K562 (cell line): ENCODE results near the gene NFIC. TPM values are rescaled to one million over a fixed set of nuclear protein-coding genes. Genes with fewer than 3 reads are reported as not detected.

Experiments used
- ATAC-seq: fragments of 200-7000 bp; cut with Tn5 transposase; 3 replicates; pipeline ENCODE4 v1.9.1; 2020; ENCODE audit warnings: moderate library complexity
- BruUV-seq: library from RNA; stranded (reverse); fragments of 400-500 nt; replicated peaks from 2 replicates; lab custom pipeline; 2021; lab: Mats Ljungman, UMichigan
- CTCF ChIA-PET: fragments of 300-600 bp; formaldehyde crosslinking; extraction: SDS; loops from one replicate; lab custom pipeline; 2021; ENCODE audit warnings: low intra/inter-chr PET ratio; lab: Yijun Ruan, JAX
- POLR2A ChIA-PET: fragments of 300-600, 350-650 bp; sonication (Branson Sonifier 250); formaldehyde crosslinking; extraction: SDS; loops from one replicate; lab custom pipeline; 2021; ENCODE audit warnings: antibody characterized with exemption, inconsistent platforms; lab: Yijun Ruan, JAX
- DNase-seq, 4 experiments: peaks; one replicate each; pipeline versions ENCODE4 v3.0.0 to v3.0.0-alpha.2; 2011 to 2018; ENCODE audit warnings: low spot score in 3 of 4, mixed read lengths in 3 of 4; ENCODE audit errors: extremely low read depth in 1 of 4
- FAIRE-seq: peaks from 2 replicates; lab custom pipeline; 2011; peaks lifted over from hg19 to GRCh38; lab: Jason Lieb, UNC
- H2AFZ ChIP-seq: 2 replicates; pipeline ENCODE4 v1.6.0; 2011; ENCODE audit warnings: low read depth, low read length, control low read depth, inconsistent platforms
- H3K27ac ChIP-seq: fragments of 200-600 bp; 3 replicates; pipeline ENCODE4 v1.8.0; 2011; ENCODE audit warnings: low read depth, mild to moderate bottlenecking, control low read depth, inconsistent platforms, low read length, moderate library complexity, mixed read lengths; ENCODE audit errors: extremely low read depth
- H3K27me3 ChIP-seq, 2 experiments: fragments of 300-600 bp in 1 of 2; 2 replicates in 1 of 2; 3 replicates in 1 of 2; pipeline versions ENCODE4 v1.6.0 to v1.8.0; 2011; ENCODE audit warnings: inconsistent platforms in 2 of 2, low read length in 2 of 2, mild to moderate bottlenecking in 1 of 2, mixed read lengths in 1 of 2, moderate library complexity in 1 of 2; ENCODE audit not compliant: control insufficient read depth in 2 of 2, insufficient read depth in 2 of 2
- H3K36me3 ChIP-seq: fragments of 300-600 bp; 3 replicates; pipeline ENCODE4 v1.8.0; 2011; ENCODE audit warnings: mild to moderate bottlenecking, low read length, inconsistent platforms; ENCODE audit not compliant: control insufficient read depth, insufficient read depth
- H3K4me1 ChIP-seq, 2 experiments: fragments of 200-600 bp in 1 of 2; replicated peaks in 1 of 2; 2 replicates in 1 of 2; 3 replicates in 1 of 2; pipeline versions ENCODE4 v1.5.1 to v1.8.0; 2011; ENCODE audit warnings: inconsistent platforms in 2 of 2, low read length in 2 of 2, mild to moderate bottlenecking in 1 of 2, mixed read lengths in 1 of 2, moderate library complexity in 1 of 2; ENCODE audit not compliant: control insufficient read depth in 2 of 2, insufficient read depth in 2 of 2
- H3K4me2 ChIP-seq: 2 replicates; pipeline ENCODE4 v1.6.1; 2011; ENCODE audit warnings: low read length, control low read depth, inconsistent platforms, mixed read lengths; ENCODE audit not compliant: insufficient read depth
- H3K4me3 ChIP-seq: fragments of 200-600 bp; sonication (generic), shearing (Covaris generic); 2 replicates; pipeline ENCODE4 v1.5.1; 2016; ENCODE audit warnings: control low read depth, inconsistent platforms
- H3K79me2 ChIP-seq: fragments of 200-600 bp; 3 replicates; pipeline ENCODE4 v1.8.0; 2011; ENCODE audit warnings: low read length, inconsistent platforms; ENCODE audit not compliant: control insufficient read depth, insufficient read depth
- H3K9ac ChIP-seq, 2 experiments: 2 replicates each; pipeline versions ENCODE4 v1.6.0 to v1.6.1; 2011; ENCODE audit warnings: low read depth in 2 of 2, low read length in 2 of 2, control low read depth in 1 of 2, inconsistent platforms in 1 of 2, mild to moderate bottlenecking in 1 of 2, mixed read lengths in 1 of 2; ENCODE audit not compliant: insufficient read depth in 1 of 2
- H3K9me1 ChIP-seq: one replicate; pipeline ENCODE4 v1.6.0; 2011; ENCODE audit warnings: inconsistent platforms, mild to moderate bottlenecking, low read length, moderate library complexity; ENCODE audit not compliant: control insufficient read depth, insufficient read depth
- H3K9me3 ChIP-seq: replicated peaks from 2 replicates; pipeline ENCODE4 v1.5.1; 2011; ENCODE audit warnings: low read depth, low read length, inconsistent platforms; ENCODE audit not compliant: control insufficient read depth, insufficient read depth
- H4K20me1 ChIP-seq: replicated peaks from 2 replicates; pipeline ENCODE4 v1.6.1; 2011; ENCODE audit warnings: low read length, inconsistent platforms, mixed read lengths; ENCODE audit not compliant: control insufficient read depth, insufficient read depth
- CTBP1 ChIP-seq: fragments of 450-650 bp; IDR thresholded peaks from 2 replicates; pipeline ENCODE4 v1.6.1; 2016; ENCODE audit warnings: borderline replicate concordance
- E2F6 ChIP-seq, 2 experiments: IDR thresholded peaks; 2 replicates each; pipeline ENCODE4 v1.6.1; 2011; ENCODE audit warnings: borderline replicate concordance in 1 of 2, control low read depth in 1 of 2, low read depth in 1 of 2, low read length in 1 of 2, mild to moderate bottlenecking in 1 of 2, mixed read lengths in 1 of 2, moderate library complexity in 1 of 2; ENCODE audit not compliant: insufficient read depth in 1 of 2, insufficient read length in 1 of 2, poor library complexity in 1 of 2, severe bottlenecking in 1 of 2; ENCODE audit errors: extremely low read depth in 1 of 2
- ETV1 ChIP-seq: fragments of 450-650 bp; conservative IDR thresholded peaks from 2 replicates; pipeline ENCODE4 v1.6.1; 2016; ENCODE audit warnings: missing genetic modification characterization, control low read depth, low read depth, missing compliant biosample characterization
- FUS ChIP-seq: fragments of 200-400 bp; formaldehyde crosslinking; optimal IDR thresholded peaks from 2 replicates; pipeline ENCODE3; 2017; ENCODE audit warnings: low read depth, low read length
- HMGN3 ChIP-seq: IDR thresholded peaks from 2 replicates; pipeline ENCODE4 v1.6.1; 2011; ENCODE audit warnings: borderline replicate concordance, low read depth, mild to moderate bottlenecking, mixed read lengths, low read length; ENCODE audit not compliant: insufficient read length; ENCODE audit errors: extremely low read depth
- L3MBTL2 ChIP-seq: fragments of 450-650 bp; IDR thresholded peaks from 2 replicates; pipeline ENCODE4 v1.6.1; 2016; ENCODE audit warnings: mild to moderate bottlenecking, moderate library complexity
- MAX ChIP-seq: sonication (generic); formaldehyde crosslinking; IDR thresholded peaks from 2 replicates; pipeline ENCODE4 v1.9.0; 2022; ENCODE audit warnings: mild to moderate bottlenecking, missing genetic modification reagents
- MBD1 ChIP-seq: fragments of 250-450 bp; sonication (Bioruptor Pico); IDR thresholded peaks from 2 replicates; pipeline ENCODE4 v1.8.0; 2022; ENCODE audit warnings: inconsistent platforms
- SPI1 ChIP-seq: IDR thresholded peaks from 2 replicates; pipeline ENCODE4 v1.6.1; 2011; ENCODE audit warnings: low read depth, low read length, control low read depth, borderline replicate concordance
- TFAP4 ChIP-seq: sonication (generic); formaldehyde crosslinking; IDR thresholded peaks from 2 replicates; pipeline ENCODE4 v1.8.0; 2022; ENCODE audit warnings: missing genetic modification reagents, mild to moderate bottlenecking, moderate library complexity, borderline replicate concordance
- USF1 ChIP-seq: sonication (generic); formaldehyde crosslinking; IDR thresholded peaks from 2 replicates; pipeline ENCODE4 v1.9.0; 2022; ENCODE audit warnings: mild to moderate bottlenecking, missing genetic modification reagents
- ZBTB7A ChIP-seq: IDR thresholded peaks from 2 replicates; pipeline ENCODE4 v1.6.1; 2011; ENCODE audit warnings: low read depth, mild to moderate bottlenecking, low read length, moderate library complexity, borderline replicate concordance; ENCODE audit not compliant: control insufficient read depth
- ZNF408 ChIP-seq: fragments of 250-450 bp; sonication (Bioruptor Pico); IDR thresholded peaks from 2 replicates; pipeline ENCODE4 v1.4.0; 2020; ENCODE audit warnings: low read depth, mild to moderate bottlenecking, moderate library complexity
- WGBS: fragments of 100-300 bp; shearing (Covaris generic); methylation state at CpG from one replicate; pipeline ENCODE4 v1.1.6; 2016; ENCODE audit warnings: low coverage, mixed read lengths; ENCODE audit not compliant: insufficient coverage; ENCODE audit errors: missing lambda C conversion rate; 5-methylcytosine and 5-hydroxymethylcytosine counted together
- in situ Hi-C: fragments of 300-500 bp; cut with MboI; formaldehyde crosslinking; loops from 4 replicates; pipeline ENCODE4 v1.15.0; 2018; ENCODE audit warnings: inconsistent platforms, mixed read lengths
- intact Hi-C: fragments of 100-400 bp; cut with micrococcal nuclease; formaldehyde crosslinking; loops from 2 replicates; pipeline ENCODE4 v1.14.2; 2022
- polyA plus RNA-seq, 8 experiments: library from polyadenylated mRNA; depleted of rRNA in 4 of 8; stranded (reverse) in 5 of 8; unstranded in 3 of 8; fragments of >200 nt; fragmentation: Nextera tagmentation in 2 of 8; fragmentation: Illumina TruSeq in 1 of 8; extraction: Ambion mirVana in 2 of 8; extraction: Trizol in 1 of 8; gene quantifications; 2 replicates each; pipeline versions ENCODE4 v1.2.1 to v1.2.3, GENCODE V29; 2011 to 2014; ENCODE audit warnings: inconsistent platforms in 1 of 8, missing spikeins in 1 of 8
- total RNA-seq, 7 experiments: library from RNA; depleted of rRNA in 6 of 7; stranded (reverse); fragments of >200 nt in 6 of 7; fragmentation: Illumina TruSeq in 2 of 7; extraction: Trizol in 2 of 7; gene quantifications; 2 replicates each; pipeline versions ENCODE4 v1.2.1 to v1.2.3, GENCODE V29; 2011 to 2021; ENCODE audit warnings: low replicate concordance in 1 of 7

NFIC gene
- total and polyA plus RNA-seq, 9 of the 15 experiments (the other 6 are each of a cell fraction or from before 2014, with no cell fraction given), result 0.71 to 62.1 (median 6.9) TPM

- peaks cover 11 to 45% of the 10 kb centered on the region in 2 experiments for H3K4me1 ChIP-seq
- peak overlapping the region in 1 of 2 experiments; percentile 67; a peak in 1 of 4 replicates for H3K9ac ChIP-seq
- FAIRE-seq (no peak), ATAC-seq (no peak), DNase-seq (peak; percentile 24 to 43 (median 36))
- no peak overlapping the region for H3K4me3 ChIP-seq
- H3K4me2 ChIP-seq, result 0 out of 2 replicates have a peak overlapping the region, but pooled peaks have one; percentile 17
- intact Hi-C loops (no loop called here), in situ Hi-C loops (no loop called here)
- H3K36me3 ChIP-seq, result no peaks in the 10 kb centered on the region
- no peak overlapping the region for H3K27ac ChIP-seq
- ChIA-PET CTCF (no interaction called here), POLR2A (no interaction called here)
- peaks cover 21 to 27% of the 10 kb centered on the region in 2 experiments; a peak in 4 of 5 replicates for H3K27me3 ChIP-seq
- BruUV-seq, result no TSS peak
- peak; percentile 34; the same call in 1 of the 2 replicates for TF ChIP-seq TFAP4 (CRISPR knock-in tag)
- TF ChIP-seq ZBTB7A, result 0 out of 2 replicates have a peak, but pooled peaks have one; percentile 35
- no peak for TF ChIP-seq MBD1 (CRISPR knock-in tag)
- peak; percentile 13 for TF ChIP-seq HMGN3
- no peak for TF ChIP-seq CTBP1
- peak; percentile 25; the same call in 1 of the 2 replicates for TF ChIP-seq USF1 (CRISPR knock-in tag)
- TF ChIP-seq SPI1, result peak; percentile 59; the same call in 1 of the 2 replicates
- peak; percentile 52 for TF ChIP-seq MAX (CRISPR knock-in tag)
- TF ChIP-seq FUS, result no peak
- TF ChIP-seq ETV1 (tag), result peak; percentile 33; the same call in 1 of the 2 replicates
- peak; percentile 20; the same call in 1 of the 2 replicates for TF ChIP-seq L3MBTL2
- TF ChIP-seq ZNF408, result no peak
- peak in 1 of 2 experiments; percentile 61 for TF ChIP-seq E2F6 (IDR thresholded peaks at IDR 0.05; ENCODE audit: borderline replicate concordance in 1 of 2, extremely low read depth in 1 of 2, insufficient read depth in 1 of 2, insufficient read length in 1 of 2, low read depth in 1 of 2, low read length in 1 of 2, poor library complexity in 1 of 2, severe bottlenecking in 1 of 2)
- H3K9me3 ChIP-seq, result no peaks in the 10 kb centered on the region
- no peaks in the 10 kb centered on the region for H3K9me1 ChIP-seq
- no peak overlapping the region for H2AFZ ChIP-seq
- WGBS, result 26% methylated on average over 31 of the region's 38 CpGs
- no peaks in the 10 kb centered on the region for H3K79me2 ChIP-seq
- H4K20me1 ChIP-seq, result peaks cover 8% of the 10 kb centered on the region; the same call in 1 of the 2 replicates
Observed at GRCh38 chr19:3481241-3482090, 115.1 kb downstream of the NFIC start.
